ENCODE results near the gene PLXNB2.

GRCh38 chr22:50261615-50262459 lies 45.6 kb downstream of the PLXNB2 start, which contains the start of gene MAPK12:
- TF ChIP-seq GATA2 (IDR thresholded peaks at IDR 0.05; ENCODE audit: low read depth, low read length), result no peak
- TF ChIP-seq GATA3 (IDR thresholded peaks at IDR 0.05; ENCODE audit: low read depth, low read length), result no peak

All from SH-SY5Y (cell line).